A549 (cell line): ENCODE results near the gene PPP6R3. TPM values are rescaled to one million over a fixed set of nuclear protein-coding genes. Genes with fewer than 3 reads are reported as not detected.

Experiments used
- ATAC-seq, 2 experiments: fragments of 200-7000 bp in 1 of 2; fragments of >200 bp in 1 of 2; cut with Nextera tagmentation in 1 of 2; cut with Tn5 transposase in 1 of 2; 3 replicates each; pipeline versions ENCODE4 v1.8.0 to v1.9.1; 2018 to 2020; ENCODE audit warnings: mild to moderate bottlenecking in 1 of 2, moderate library complexity in 1 of 2
- CTCF ChIA-PET: fragments of 300-600 bp; sonication (Branson Sonifier 250); formaldehyde crosslinking; extraction: SDS; loops from one replicate; lab custom pipeline; 2021; ENCODE audit warnings: antibody characterized with exemption, inconsistent platforms; lab: Yijun Ruan, JAX
- POLR2A ChIA-PET: fragments of 350-600 bp; formaldehyde crosslinking; extraction: SDS; loops from one replicate; lab custom pipeline; 2021; ENCODE audit warnings: antibody characterized with exemption, inconsistent platforms; lab: Yijun Ruan, JAX
- DNase-seq, 2 experiments: peaks; one replicate each; pipeline versions ENCODE4 v3.0.0 to v3.0.0-alpha.2; 2011 to 2016; ENCODE audit warnings: low read depth in 1 of 2, low spot score in 1 of 2
- FAIRE-seq: peaks from 2 replicates; lab custom pipeline; 2011; peaks lifted over from hg19 to GRCh38; lab: Jason Lieb, UNC
- H3K27ac ChIP-seq, 2 experiments: fragments of >200 bp; sonication (Bioruptor Twin); formaldehyde crosslinking; 3 replicates each; pipeline ENCODE4 v1.5.1; 2016 to 2017
- H3K4me1 ChIP-seq: fragments of >200 bp; sonication (Bioruptor Twin); formaldehyde crosslinking; 3 replicates; pipeline ENCODE4 v1.6.1; 2016
- H3K4me2 ChIP-seq: fragments of >200 bp; sonication (Bioruptor Twin); formaldehyde crosslinking; 3 replicates; pipeline ENCODE4 v1.6.1; 2016
- H3K4me3 ChIP-seq: fragments of >200 bp; sonication (Bioruptor Twin); formaldehyde crosslinking; 3 replicates; pipeline ENCODE4 v1.5.1; 2016
- H3K9me3 ChIP-seq: fragments of >200 bp; sonication (Bioruptor Twin); formaldehyde crosslinking; 3 replicates; pipeline ENCODE4 v1.6.1; 2016
- BCL3 ChIP-seq: fragments of >200 bp; sonication (Bioruptor Twin); formaldehyde crosslinking; IDR thresholded peaks from 3 replicates; pipeline ENCODE4 v1.6.1; 2016
- BHLHE40 ChIP-seq: IDR thresholded peaks from 2 replicates; pipeline ENCODE4 v1.6.1; 2012; ENCODE audit warnings: low read depth, low read length, inconsistent platforms
- CBX2 ChIP-seq: fragments of 200-600 bp; sonication (generic); IDR thresholded peaks from 2 replicates; pipeline ENCODE4 v1.6.1; 2016; ENCODE audit warnings: low read depth, mild to moderate bottlenecking, borderline replicate concordance
- ELK1 ChIP-seq: fragments of 150-350 bp; IDR thresholded peaks from 2 replicates; pipeline ENCODE4 v1.6.1; 2014; ENCODE audit warnings: low read depth, mild to moderate bottlenecking, low read length
- FOSL2 ChIP-seq, 2 experiments: fragments of 450-650 bp in 1 of 2; fragments of >200 bp in 1 of 2; sonication (Bioruptor Twin) in 1 of 2; formaldehyde crosslinking; IDR thresholded peaks; 2 replicates each; pipeline versions ENCODE4 v1.5.0 to v1.6.1; 2016 to 2020; ENCODE audit warnings: mild to moderate bottlenecking in 1 of 2, moderate library complexity in 1 of 2
- FOXS1 ChIP-seq: fragments of 250-450 bp; sonication (Bioruptor Pico); IDR thresholded peaks from 2 replicates; pipeline ENCODE4 v1.5.0; 2020; ENCODE audit warnings: mild to moderate bottlenecking, moderate library complexity
- HDAC2 ChIP-seq: fragments of 200-600 bp; sonication (generic); IDR thresholded peaks from 2 replicates; pipeline ENCODE4 v1.6.1; 2016
- HOXB5 ChIP-seq: fragments of 250-450 bp; sonication (Bioruptor Pico); IDR thresholded peaks from 2 replicates; pipeline ENCODE4 v1.5.0; 2020; ENCODE audit warnings: mild to moderate bottlenecking, moderate library complexity
- MAFK ChIP-seq: fragments of 450-650 bp; IDR thresholded peaks from 2 replicates; pipeline ENCODE4 v1.6.1; 2014; ENCODE audit not compliant: partially characterized antibody
- MYC ChIP-seq: IDR thresholded peaks from 2 replicates; pipeline ENCODE4 v1.6.1; 2012; ENCODE audit warnings: mild to moderate bottlenecking, inconsistent platforms, low read length, improper control_type of control experiment, borderline replicate concordance
- NFE2L2 ChIP-seq: fragments of 150-350 bp; conservative IDR thresholded peaks from 2 replicates; pipeline ENCODE4 v1.6.1; 2014; ENCODE audit warnings: low read length
- NPAS2 ChIP-seq: fragments of 250-450 bp; sonication (Bioruptor Pico); IDR thresholded peaks from 2 replicates; pipeline ENCODE4 v1.8.0; 2022; ENCODE audit warnings: mild to moderate bottlenecking, moderate library complexity, borderline replicate concordance
- RCOR1 ChIP-seq: fragments of 150-350 bp; IDR thresholded peaks from 2 replicates; pipeline ENCODE4 v1.6.1; 2014; ENCODE audit warnings: antibody characterized with exemption, low read length, low read depth
- RFX5 ChIP-seq: fragments of 450-650 bp; IDR thresholded peaks from 2 replicates; pipeline ENCODE4 v1.7.1; 2014; ENCODE audit warnings: antibody characterized with exemption, mild to moderate bottlenecking, moderate library complexity
- SREBF2 ChIP-seq: fragments of 450-650 bp; IDR thresholded peaks from 2 replicates; pipeline ENCODE4 v1.6.1; 2014; ENCODE audit warnings: mild to moderate bottlenecking, moderate library complexity
- TP53 ChIP-seq: fragments of 250-450 bp; sonication (Bioruptor Pico); IDR thresholded peaks from 2 replicates; pipeline ENCODE4 v1.5.0; 2021; ENCODE audit warnings: mild to moderate bottlenecking, moderate library complexity
- ZNF302 ChIP-seq: fragments of 250-450 bp; sonication (Bioruptor Pico); IDR thresholded peaks from 2 replicates; pipeline ENCODE4 v1.9.0; 2021; ENCODE audit warnings: inconsistent platforms, mild to moderate bottlenecking, moderate library complexity
- WGBS: methylation state at CpG from one replicate; pipeline ENCODE4 v1.1.6; 2017; ENCODE audit errors: missing lambda C conversion rate; 5-methylcytosine and 5-hydroxymethylcytosine counted together
- polyA plus RNA-seq, 4 experiments: library from polyadenylated mRNA; depleted of rRNA in 3 of 4; stranded (reverse); fragments of >200 nt; fragmentation: RNase III in 1 of 4; extraction: RNeasy Plus Mini Kit Qiagen cat#74134 plus additional on column Dnase treatment in 1 of 4; gene quantifications; 2 replicates in 3 of 4; 3 replicates in 1 of 4; pipeline ENCODE4 v1.2.3, GENCODE V29; 2011 to 2017
- TF ChIP-seq, protein P1 (sequence below): fragments of 250-450 bp; sonication (Bioruptor Pico); IDR thresholded peaks from 2 replicates; pipeline ENCODE4 v1.5.0; 2021; ENCODE audit warnings: mild to moderate bottlenecking, moderate library complexity, borderline replicate concordance

Gene PPP6R3
- polyA plus RNA-seq, 2 of the 4 experiments (the other 2 are of a cell fraction): 69.7 to 114 TPM

GRCh38 chr11:68657021-68657780 lies 196.6 kb downstream of the PPP6R3 start (continued):
- TF ChIP-seq FOSL2 (IDR thresholded peaks at IDR 0.05): no peak
- no peak for TF ChIP-seq FOSL2 (CRISPR knock-in tag; IDR thresholded peaks at IDR 0.05)
- no peak for TF ChIP-seq RFX5
- no peak for TF ChIP-seq NFE2L2

GRCh38 chr11:68658097-68658496 lies 197.5 kb downstream of the PPP6R3 start:
- ATAC-seq: no peak
- no peak overlapping the region for H3K27ac ChIP-seq
- H3K4me1 ChIP-seq: peaks cover 10% of the 10 kb centered on the region; the same call in 2 of the 3 replicates
- 93% methylated on average over 8 of the region's 8 CpGs for WGBS
- CTCF ChIA-PET: interaction anchor here (1.1 kb wide), 1 partner anchor 74 kb away, joined by 3 read pairs; no protein-coding TSS in a partner anchor
- no peak for TF ChIP-seq MAFK
- TF ChIP-seq MYC: no peak
- no peak for TF ChIP-seq FOXS1 (CRISPR knock-in tag)
- no peak for TF ChIP-seq ELK1
- no peak for TF ChIP-seq RCOR1
- no peak for TF ChIP-seq CBX2
- TF ChIP-seq NPAS2 (CRISPR knock-in tag): no peak
- TF ChIP-seq HDAC2: no peak
- TF ChIP-seq FOSL2 (IDR thresholded peaks at IDR 0.05): no peak
- no peak for TF ChIP-seq FOSL2 (CRISPR knock-in tag; IDR thresholded peaks at IDR 0.05)
- TF ChIP-seq TP53 (CRISPR knock-in tag): no peak
- TF ChIP-seq, all 56 proteins: peak for 0
- DNase-seq (no peak), FAIRE-seq (no peak)
- Histone ChIP-seq H3K4me2 (no peak overlapping the region), H3K9me3 (peaks cover 8% of the 10 kb centered on the region; the same call in 2 of the 3 replicates), H3K4me3 (no peak overlapping the region)
- POLR2A ChIA-PET: no interaction called here

- no peak for DNase-seq
- ChIA-PET POLR2A (no interaction called here), CTCF (interaction anchor here (1.1 to 1.5 kb wide), 2 partner anchors 12 to 74 kb away, joined by 3 to 5 read pairs; no protein-coding TSS in a partner anchor)
- Histone ChIP-seq H3K4me2 (no peak overlapping the region), H3K4me3 (no peak overlapping the region), H3K4me1 (peaks cover 10% of the 10 kb centered on the region; the same call in 2 of the 3 replicates), H3K27ac (no peak overlapping the region), H3K9me3 (peaks cover 8% of the 10 kb centered on the region; the same call in 2 of the 3 replicates)
- FAIRE-seq: no peak
- WGBS: 87% methylated on average over 13 of the region's 13 CpGs
- ATAC-seq: no peak
- TF ChIP-seq, protein P1, sequence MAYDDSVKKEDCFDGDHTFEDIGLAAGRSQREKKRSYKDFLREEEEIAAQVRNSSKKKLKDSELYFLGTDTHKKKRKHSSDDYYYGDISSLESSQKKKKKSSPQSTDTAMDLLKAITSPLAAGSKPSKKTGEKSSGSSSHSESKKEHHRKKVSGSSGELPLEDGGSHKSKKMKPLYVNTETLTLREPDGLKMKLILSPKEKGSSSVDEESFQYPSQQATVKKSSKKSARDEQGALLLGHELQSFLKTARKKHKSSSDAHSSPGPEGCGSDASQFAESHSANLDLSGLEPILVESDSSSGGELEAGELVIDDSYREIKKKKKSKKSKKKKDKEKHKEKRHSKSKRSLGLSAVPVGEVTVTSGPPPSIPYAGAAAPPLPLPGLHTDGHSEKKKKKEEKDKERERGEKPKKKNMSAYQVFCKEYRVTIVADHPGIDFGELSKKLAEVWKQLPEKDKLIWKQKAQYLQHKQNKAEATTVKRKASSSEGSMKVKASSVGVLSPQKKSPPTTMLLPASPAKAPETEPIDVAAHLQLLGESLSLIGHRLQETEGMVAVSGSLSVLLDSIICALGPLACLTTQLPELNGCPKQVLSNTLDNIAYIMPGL: no peak
- TF ChIP-seq ZNF302 (CRISPR knock-in tag): no peak
- no peak for TF ChIP-seq BCL3
- TF ChIP-seq SREBF2: no peak
- TF ChIP-seq BHLHE40: no peak
- TF ChIP-seq FOXS1 (CRISPR knock-in tag): no peak
- no peak for TF ChIP-seq HOXB5 (CRISPR knock-in tag)
Observed at GRCh38 chr11:68658661-68659060, 198.1 kb downstream of the PPP6R3 start.
